Body of pancreas (tissue), 4 donors: ENCODE results near the gene ARHGAP12.

Source experiments
- POLR2A ChIP-seq, 3 donors: fragments of 450-650 bp; IDR thresholded peaks; one replicate each; pipeline ENCODE4 v1.6.1; 2016; ENCODE audit warnings: antibody characterized with exemption in 3 of 3, mild to moderate bottlenecking in 2 of 3
- TF ChIP-seq, protein P1 (sequence below), 7 experiments: fragments of 450-650 bp in 4 of 7; fragments of 200-600 bp in 3 of 7; sonication (generic) in 3 of 7; IDR thresholded peaks; one replicate each; pipeline ENCODE4 v1.5.1; 2016 to 2019; ENCODE audit warnings: antibody characterized with exemption in 7 of 7

DNA sequence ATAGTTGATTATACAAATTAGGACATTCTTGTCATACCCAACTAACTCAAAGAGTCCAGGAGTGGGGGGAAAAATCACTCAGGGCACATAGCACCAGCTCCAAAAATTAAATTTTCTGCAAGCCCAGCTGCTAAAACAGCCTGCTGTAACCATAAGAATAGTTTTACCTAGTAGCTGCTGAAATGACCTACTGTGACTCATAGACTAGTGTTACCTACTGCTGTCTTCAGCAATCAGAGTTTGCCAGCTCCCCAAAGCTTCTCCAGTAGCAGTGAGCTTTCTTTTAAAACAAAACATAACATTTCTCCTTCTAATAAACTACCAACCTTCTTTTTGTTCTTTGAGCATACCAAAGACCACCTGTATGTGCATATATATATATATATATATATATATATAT lies 4.2 kb upstream of the ARHGAP12 start:
- no peak for TF ChIP-seq POLR2A (IDR thresholded peaks at IDR 0.05)
- TF ChIP-seq, protein P1, sequence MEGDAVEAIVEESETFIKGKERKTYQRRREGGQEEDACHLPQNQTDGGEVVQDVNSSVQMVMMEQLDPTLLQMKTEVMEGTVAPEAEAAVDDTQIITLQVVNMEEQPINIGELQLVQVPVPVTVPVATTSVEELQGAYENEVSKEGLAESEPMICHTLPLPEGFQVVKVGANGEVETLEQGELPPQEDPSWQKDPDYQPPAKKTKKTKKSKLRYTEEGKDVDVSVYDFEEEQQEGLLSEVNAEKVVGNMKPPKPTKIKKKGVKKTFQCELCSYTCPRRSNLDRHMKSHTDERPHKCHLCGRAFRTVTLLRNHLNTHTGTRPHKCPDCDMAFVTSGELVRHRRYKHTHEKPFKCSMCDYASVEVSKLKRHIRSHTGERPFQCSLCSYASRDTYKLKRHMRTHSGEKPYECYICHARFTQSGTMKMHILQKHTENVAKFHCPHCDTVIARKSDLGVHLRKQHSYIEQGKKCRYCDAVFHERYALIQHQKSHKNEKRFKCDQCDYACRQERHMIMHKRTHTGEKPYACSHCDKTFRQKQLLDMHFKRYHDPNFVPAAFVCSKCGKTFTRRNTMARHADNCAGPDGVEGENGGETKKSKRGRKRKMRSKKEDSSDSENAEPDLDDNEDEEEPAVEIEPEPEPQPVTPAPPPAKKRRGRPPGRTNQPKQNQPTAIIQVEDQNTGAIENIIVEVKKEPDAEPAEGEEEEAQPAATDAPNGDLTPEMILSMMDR (IDR thresholded peaks at IDR 0.05), result no peak
